ENCODE data around the gene SDHAF3. TPM values are rescaled to one million over a fixed set of nuclear protein-coding genes. Genes with fewer than 3 reads are reported as not detected.

SDHAF3 gene
- total and polyA plus RNA-seq, 2 of the 8 experiments (the other 6 are each of a cell fraction or from before 2014, with no cell fraction given): 12.0 to 31.3 TPM

GRCh38 chr7:97090761-97091353 is 26.6 kb upstream of the SDHAF3 start:
- FAIRE-seq (no peak), DNase-seq (ENCODE audit: low read depth in 1 of 2, low spot score in 2 of 2) (no peak)
- H2BK20ac ChIP-seq (ENCODE audit: low read length): no peak overlapping the region
- no peak overlapping the region for H2AFZ ChIP-seq (ENCODE audit: low read length)
- H3K18ac ChIP-seq (ENCODE audit: extremely low read depth, low read length): no peak overlapping the region
- H2BK120ac ChIP-seq (replicated peaks; ENCODE audit: low read depth, low read length): no peak overlapping the region
- H3K14ac ChIP-seq (ENCODE audit: insufficient read length): no peak overlapping the region
- no peaks in the 10 kb centered on the region for H4K20me1 ChIP-seq (replicated peaks in 1 of 2; ENCODE audit: control insufficient read depth in 1 of 2, insufficient read depth in 2 of 2, low read length in 2 of 2)
- H3K4me3 ChIP-seq (ENCODE audit: extremely low read depth in 1 of 4, insufficient read depth in 2 of 4, low read depth in 3 of 4, low read length in 4 of 4): no peak overlapping the region
- H3K27me3 ChIP-seq (replicated peaks in 1 of 4; ENCODE audit: control insufficient read depth in 3 of 4, extremely low read depth in 1 of 4, insufficient read depth in 3 of 4, low read length in 3 of 4): no peaks in the 10 kb centered on the region
- H2AK5ac ChIP-seq (ENCODE audit: low read depth, low read length): no peak overlapping the region
- H2BK5ac ChIP-seq (ENCODE audit: low read depth, low read length): no peak overlapping the region
- no peak overlapping the region for H3K4ac ChIP-seq (replicated peaks; ENCODE audit: insufficient read length, low read depth, low read length)
- no peak overlapping the region for H4K8ac ChIP-seq (ENCODE audit: extremely low read depth, insufficient read depth, low read length)
- no peak overlapping the region for H3K9ac ChIP-seq (replicated peaks in 1 of 4; ENCODE audit: extremely low read depth in 1 of 4, low read depth in 3 of 4, low read length in 3 of 4)
- H3K4me1 ChIP-seq (replicated peaks in 1 of 4; ENCODE audit: control insufficient read depth in 3 of 4, insufficient read depth in 4 of 4, low read length in 3 of 4): no peaks in the 10 kb centered on the region
- no peak overlapping the region for H2BK15ac ChIP-seq (ENCODE audit: low read length)
- H3K36me3 ChIP-seq (ENCODE audit: control insufficient read depth in 2 of 4, insufficient read depth in 4 of 4, low read length in 3 of 4): no peaks in the 10 kb centered on the region
- H3K23ac ChIP-seq (ENCODE audit: insufficient read length): no peak overlapping the region
- H3K9me3 ChIP-seq (ENCODE audit: insufficient read depth in 2 of 2, low read depth in 1 of 2, low read length in 1 of 2): no peaks in the 10 kb centered on the region
- no peak overlapping the region for H4K5ac ChIP-seq (ENCODE audit: insufficient read length, low read depth, low read length)
- no peak overlapping the region for H2BK12ac ChIP-seq (ENCODE audit: low read depth, low read length)
- no peaks in the 10 kb centered on the region for H3K23me2 ChIP-seq (ENCODE audit: low read depth, low read length)
- no peaks in the 10 kb centered on the region for H3K79me1 ChIP-seq (ENCODE audit: low read depth, low read length)
- H4K91ac ChIP-seq (replicated peaks; ENCODE audit: insufficient read length, low read length): no peak overlapping the region
- WGBS, 2 experiments (ENCODE audit: extremely low coverage in 1 of 2, insufficient coverage in 1 of 2, insufficient read length in 1 of 2, insufficient replicate concordance in 2 of 2, low coverage in 1 of 2, low lambda C conversion rate in 2 of 2, missing lambda C conversion rate in 1 of 2): 100% methylated on average over 1 of the region's 1 CpG; no CpG with 5 or more reads in 1 of the 2 experiments
- no peak overlapping the region for H3K4me2 ChIP-seq (ENCODE audit: insufficient read depth in 1 of 2, low read depth in 2 of 2, low read length in 2 of 2)
- ChIA-PET POLR2A (ENCODE audit: partially characterized antibody) (no interaction called here), CTCF (ENCODE audit: partially characterized antibody) (no interaction called here)
- H3K79me2 ChIP-seq (ENCODE audit: control insufficient read depth in 1 of 2, insufficient read depth in 2 of 2, low read length in 2 of 2): no peaks in the 10 kb centered on the region
- no peak overlapping the region for H3K56ac ChIP-seq (replicated peaks; ENCODE audit: insufficient read length, low read depth, low read length)
- H3K27ac ChIP-seq (ENCODE audit: low read depth, low read length): no peak overlapping the region
- TF ChIP-seq KDM4A (IDR thresholded peaks at IDR 0.05; ENCODE audit: low read depth, low read length, severe bottlenecking) (no peak), KDM1A (IDR thresholded peaks at IDR 0.05; ENCODE audit: borderline replicate concordance, low read length) (no peak), MAFK (IDR thresholded peaks at IDR 0.05; ENCODE audit: low read depth, low read length) (no peak), POU5F1 (IDR thresholded peaks at IDR 0.05; ENCODE audit: low read depth, low read length) (no peak), CBX5 (IDR thresholded peaks at IDR 0.05; ENCODE audit: low read depth, low read length) (no peak), CHD2 (IDR thresholded peaks at IDR 0.05; ENCODE audit: low read length) (no peak), RBBP5 (IDR thresholded peaks at IDR 0.05; ENCODE audit: borderline replicate concordance, low read depth, low read length) (no peak), FOSL1 (IDR thresholded peaks at IDR 0.05; ENCODE audit: insufficient read depth, low read depth, low read length) (no peak)
- TF ChIP-seq, protein P1, sequence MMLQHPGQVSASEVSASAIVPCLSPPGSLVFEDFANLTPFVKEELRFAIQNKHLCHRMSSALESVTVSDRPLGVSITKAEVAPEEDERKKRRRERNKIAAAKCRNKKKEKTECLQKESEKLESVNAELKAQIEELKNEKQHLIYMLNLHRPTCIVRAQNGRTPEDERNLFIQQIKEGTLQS (IDR thresholded peaks at IDR 0.05; ENCODE audit: insufficient read depth, low read depth, low read length): no peak
- TF ChIP-seq, protein P2, sequence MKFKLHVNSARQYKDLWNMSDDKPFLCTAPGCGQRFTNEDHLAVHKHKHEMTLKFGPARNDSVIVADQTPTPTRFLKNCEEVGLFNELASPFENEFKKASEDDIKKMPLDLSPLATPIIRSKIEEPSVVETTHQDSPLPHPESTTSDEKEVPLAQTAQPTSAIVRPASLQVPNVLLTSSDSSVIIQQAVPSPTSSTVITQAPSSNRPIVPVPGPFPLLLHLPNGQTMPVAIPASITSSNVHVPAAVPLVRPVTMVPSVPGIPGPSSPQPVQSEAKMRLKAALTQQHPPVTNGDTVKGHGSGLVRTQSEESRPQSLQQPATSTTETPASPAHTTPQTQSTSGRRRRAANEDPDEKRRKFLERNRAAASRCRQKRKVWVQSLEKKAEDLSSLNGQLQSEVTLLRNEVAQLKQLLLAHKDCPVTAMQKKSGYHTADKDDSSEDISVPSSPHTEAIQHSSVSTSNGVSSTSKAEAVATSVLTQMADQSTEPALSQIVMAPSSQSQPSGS (IDR thresholded peaks at IDR 0.05; ENCODE audit: low read length): no peak

Measured in H1 (cell line).